OCI-LY3 (cell line): ENCODE measurements around the gene NDUFA13.

Experiments
- H2AFZ ChIP-seq: fragments of 200-600, 300-600 bp; shearing (Covaris generic); 2 replicates; pipeline ENCODE4 v1.6.0; 2014; ENCODE audit warnings: antibody characterized with exemption, low read depth, low read length
- H3K27ac ChIP-seq: fragments of 200-600, 300-600 bp; sonication (generic); 2 replicates; pipeline ENCODE4 v1.5.1; 2014; ENCODE audit warnings: mild to moderate bottlenecking, low read length, moderate library complexity, mixed read lengths
- H3K27me3 ChIP-seq: fragments of 200-600, 300-600 bp; sonication (generic); 2 replicates; pipeline ENCODE4 v1.6.1; 2014; ENCODE audit warnings: low read depth, low read length, mixed read lengths
- H3K36me3 ChIP-seq: fragments of 200-600, 300-600 bp; sonication (generic); replicated peaks from 2 replicates; pipeline ENCODE3; 2014; ENCODE audit warnings: low read depth, low read length, mixed read lengths
- H3K4me1 ChIP-seq: fragments of 300-600, 200-600 bp; sonication (generic); 2 replicates; pipeline ENCODE4 v1.6.1; 2014; ENCODE audit warnings: low read length, mixed read lengths
- H3K4me2 ChIP-seq: fragments of 200-600, 300-600 bp; sonication (generic); 2 replicates; pipeline ENCODE4 v1.6.1; 2014; ENCODE audit warnings: low read length, mixed read lengths
- H3K4me3 ChIP-seq: fragments of 300-600, 200-600 bp; sonication (generic); 2 replicates; pipeline ENCODE4 v1.5.1; 2014; ENCODE audit warnings: antibody characterized with exemption, mild to moderate bottlenecking, low read length, moderate library complexity
- H3K79me2 ChIP-seq: fragments of 300-600, 200-600 bp; shearing (Covaris generic); 2 replicates; pipeline ENCODE4 v1.6.1; 2014; ENCODE audit warnings: mild to moderate bottlenecking, low read length, mixed read lengths
- H3K9ac ChIP-seq: fragments of 300-600, 200-600 bp; shearing (Covaris generic); 2 replicates; pipeline ENCODE4 v1.6.0; 2014; ENCODE audit warnings: mild to moderate bottlenecking, low read length, moderate library complexity
- H3K9me3 ChIP-seq: fragments of 200-600, 300-600 bp; shearing (Covaris generic); 2 replicates; pipeline ENCODE4 v1.6.1; 2014; ENCODE audit warnings: low read length, mixed read lengths; ENCODE audit not compliant: insufficient read depth
- H4K20me1 ChIP-seq: fragments of 200-600, 300-600 bp; sonication (generic); 2 replicates; pipeline ENCODE4 v1.6.1; 2016; ENCODE audit warnings: low read length, mixed read lengths; ENCODE audit not compliant: insufficient read depth
- CTCF ChIP-seq: fragments of 200-600, 300-600 bp; sonication (generic); IDR thresholded peaks from 2 replicates; pipeline ENCODE4 v1.5.1; 2014; ENCODE audit warnings: antibody characterized with exemption, low read length, low read depth
- EZH2phosphoT487 ChIP-seq: fragments of 200-600 bp; shearing (Covaris generic); IDR thresholded peaks from 2 replicates; pipeline ENCODE4 v1.6.1; 2018; ENCODE audit warnings: antibody characterized with exemption, mixed run types, low read depth

NDUFA13 gene

GRCh38 chr19:19534556-19535265, 18.7 kb downstream of the NDUFA13 start:
- Histone ChIP-seq H3K4me2 (no peak overlapping the region), H3K4me1 (peaks cover 3% of the 10 kb centered on the region; the same call in 1 of the 2 replicates), H3K27me3 (no peaks in the 10 kb centered on the region), H3K9ac (no peak overlapping the region), H4K20me1 (no peaks in the 10 kb centered on the region), H3K36me3 (no peaks in the 10 kb centered on the region), H2AFZ (no peak overlapping the region), H3K79me2 (no peaks in the 10 kb centered on the region), H3K27ac (no peak overlapping the region), H3K9me3 (no peaks in the 10 kb centered on the region), H3K4me3 (no peak overlapping the region)
- TF ChIP-seq CTCF (no peak), EZH2phosphoT487 (no peak)

DNA sequence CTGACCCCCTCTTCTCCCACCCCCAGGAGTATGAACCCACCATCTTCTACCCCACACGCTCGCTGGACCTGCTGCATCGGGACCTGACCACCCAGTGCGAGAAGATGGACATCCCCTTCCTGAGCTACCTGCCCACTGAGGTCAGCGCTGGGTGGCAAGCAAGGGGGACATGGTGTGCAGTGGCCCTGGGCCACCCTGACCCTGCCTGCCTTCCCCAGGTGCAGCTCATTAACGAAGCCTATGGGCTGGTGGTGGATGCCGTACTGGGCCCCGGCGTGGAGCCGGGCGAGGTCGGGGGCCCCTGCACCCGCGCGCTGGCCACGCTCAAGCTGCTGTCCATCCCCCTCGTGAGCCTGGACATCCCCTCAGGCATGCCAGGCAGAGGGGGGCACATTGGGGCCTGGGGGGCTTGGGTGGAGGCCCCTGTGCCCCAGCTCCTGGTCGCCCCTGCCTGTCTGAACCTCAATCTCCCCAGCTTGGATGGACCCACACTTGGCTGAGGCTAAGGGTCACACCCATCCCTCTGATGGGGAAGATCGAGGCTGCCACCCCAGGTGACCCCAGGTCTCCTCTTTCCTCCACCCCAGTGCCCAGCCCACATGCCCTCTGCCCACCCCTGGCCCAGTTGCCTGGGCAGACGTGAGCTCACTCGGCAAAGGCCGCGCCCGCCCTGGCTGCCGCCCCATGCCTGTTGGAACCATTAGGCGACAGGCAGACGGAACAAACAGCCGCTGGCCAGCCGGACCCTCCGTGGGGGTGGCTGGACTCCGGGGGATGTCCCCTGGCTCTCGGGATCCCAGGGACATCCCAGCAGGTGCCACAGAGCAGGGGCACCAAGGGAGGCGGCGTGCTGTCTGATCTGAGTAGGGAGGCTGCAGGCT, 19.5 kb downstream of the NDUFA13 start:
- Histone ChIP-seq H3K4me1 (peaks cover 3% of the 10 kb centered on the region; the same call in 1 of the 2 replicates), H4K20me1 (no peaks in the 10 kb centered on the region), H3K27me3 (no peaks in the 10 kb centered on the region), H3K27ac (no peak overlapping the region), H3K4me2 (no peak overlapping the region), H3K4me3 (no peak overlapping the region), H3K9ac (no peak overlapping the region), H3K9me3 (no peaks in the 10 kb centered on the region), H2AFZ (no peak overlapping the region), H3K79me2 (no peaks in the 10 kb centered on the region), H3K36me3 (no peaks in the 10 kb centered on the region)
- TF ChIP-seq EZH2phosphoT487 (no peak), CTCF (no peak)

DNA sequence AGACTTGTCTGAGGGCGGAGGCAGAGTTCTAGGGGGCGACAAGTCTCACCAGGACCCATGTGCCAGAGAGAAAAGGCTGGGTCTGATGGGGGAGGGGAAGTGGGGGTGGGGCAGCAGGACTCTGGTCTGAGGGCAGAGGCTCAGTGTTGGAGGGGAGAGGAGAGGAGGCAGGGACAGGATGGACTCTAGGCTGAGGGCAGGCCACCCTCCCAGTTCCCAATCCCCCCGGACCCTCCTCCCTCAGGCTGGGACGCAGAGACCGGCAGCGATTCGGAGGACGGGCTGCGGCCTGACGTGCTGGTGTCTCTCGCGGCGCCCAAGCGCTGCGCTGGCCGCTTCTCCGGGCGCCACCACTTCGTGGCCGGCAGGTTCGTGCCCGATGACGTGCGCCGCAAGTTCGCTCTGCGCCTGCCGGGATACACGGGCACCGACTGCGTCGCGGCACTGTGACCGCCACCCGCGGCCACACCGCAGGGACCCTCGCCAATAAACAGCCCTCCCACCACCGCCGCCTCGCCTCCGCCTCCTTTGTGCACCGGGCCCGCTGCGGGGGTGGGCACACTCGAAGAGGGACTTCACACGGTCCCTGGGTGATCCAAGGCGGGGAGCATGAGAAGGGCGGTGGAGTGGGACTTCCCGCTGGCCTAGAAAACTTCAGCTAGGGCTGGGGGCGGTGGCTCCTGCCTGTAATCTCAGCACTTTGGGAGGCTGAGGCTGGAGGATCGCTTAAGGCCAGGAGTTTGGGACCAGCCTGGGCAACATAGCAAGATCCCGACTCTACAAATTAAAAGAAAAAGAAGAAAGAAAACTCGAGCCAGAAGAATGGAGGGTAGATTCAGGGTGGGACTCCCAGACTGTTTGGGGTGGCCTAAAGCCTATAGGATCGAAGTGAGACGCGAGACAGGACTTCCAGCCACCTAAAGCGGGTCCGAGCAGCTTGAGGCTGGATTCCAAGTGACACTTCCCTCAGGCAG, 21.3 kb downstream of the NDUFA13 start:
- Histone ChIP-seq H3K79me2 (no peaks in the 10 kb centered on the region), H3K36me3 (no peaks in the 10 kb centered on the region), H3K27ac (no peak overlapping the region), H3K9ac (no peak overlapping the region), H3K27me3 (no peaks in the 10 kb centered on the region), H3K4me1 (peaks cover 3% of the 10 kb centered on the region; the same call in 1 of the 2 replicates), H2AFZ (no peak overlapping the region), H4K20me1 (no peaks in the 10 kb centered on the region), H3K4me3 (no peak overlapping the region), H3K4me2 (no peak overlapping the region), H3K9me3 (no peaks in the 10 kb centered on the region)
- TF ChIP-seq CTCF (no peak), EZH2phosphoT487 (no peak)
